NCI-H69 (cell line): Measurements from ENCODE around the gene DCAF6.

Experiments used
- DNase-seq: peaks from one replicate; lab custom pipeline; 2025; lab: John Stamatoyannopoulos, UW

DCAF6 gene

GRCh38 chr1:168106274-168106673 lies 169.8 kb downstream of the DCAF6 start:
- no peak for DNase-seq

GRCh38 chr1:168110896-168111545 lies 174.5 kb downstream of the DCAF6 start:
- DNase-seq: peak; percentile 22

- DNase-seq: peak; percentile 84
Observed at GRCh38 chr1:168112673-168113305, 176.3 kb downstream of the DCAF6 start.

GRCh38 chr1:168114845-168115244 lies 178.4 kb downstream of the DCAF6 start:
- DNase-seq: peak; percentile 51

GRCh38 chr1:168116327-168116799 lies 179.9 kb downstream of the DCAF6 start:
- DNase-seq: peak; percentile 44

GRCh38 chr1:168119750-168120149 lies 183.3 kb downstream of the DCAF6 start:
- DNase-seq: no peak

GRCh38 chr1:168121401-168122011 lies 185.0 kb downstream of the DCAF6 start:
- no peak for DNase-seq

GRCh38 chr1:168125051-168125450 lies 188.6 kb downstream of the DCAF6 start:
- no peak for DNase-seq
